Endothelial cell of umbilical vein (primary cell): ENCODE results near the gene UNC13D. TPM values are rescaled to one million over a fixed set of nuclear protein-coding genes. Genes with fewer than 3 reads are reported as not detected.
A peak's percentile ranks its signal among the peaks of the same experiment; 100 is the strongest.

Experiments used
- BruUV-seq: library from RNA; stranded (reverse); fragments of 400-500 nt; replicated peaks from 2 replicates; lab custom pipeline; 2021; lab: Mats Ljungman, UMichigan
- CTCF ChIA-PET: fragments of 300-600, 350-600 bp; sonication (Branson Sonifier 250); formaldehyde crosslinking; loops from one replicate; lab custom pipeline; 2021; ENCODE audit warnings: antibody characterized with exemption, inconsistent platforms; lab: Charles Lee
- POLR2A ChIA-PET: fragments of 300-600, 350-600 bp; sonication (Branson Sonifier 250); formaldehyde crosslinking; loops from one replicate; lab custom pipeline; 2021; ENCODE audit warnings: antibody characterized with exemption, inconsistent platforms; lab: Charles Lee
- DNase-seq: peaks from one replicate; pipeline ENCODE4 v3.0.0-alpha.2; 2011; ENCODE audit warnings: low read depth, low spot score
- FAIRE-seq: peaks from 2 replicates; lab custom pipeline; 2011; peaks lifted over from hg19 to GRCh38; lab: Jason Lieb, UNC
- H2AFZ ChIP-seq: 2 replicates; pipeline ENCODE4 v1.6.0; 2012; ENCODE audit warnings: low read depth, low read length, control low read depth, inconsistent platforms
- H3K27ac ChIP-seq: 2 replicates; pipeline ENCODE4 v1.5.1; 2011; ENCODE audit warnings: low read depth, mild to moderate bottlenecking, control low read depth, low read length, moderate library complexity; ENCODE audit not compliant: insufficient read depth
- H3K27me3 ChIP-seq, 2 experiments: 2 replicates each; pipeline versions ENCODE4 v1.6.0 to v1.6.1; 2011; ENCODE audit warnings: low read length in 2 of 2, mixed read lengths in 1 of 2; ENCODE audit not compliant: control insufficient read depth in 2 of 2, insufficient read depth in 2 of 2
- H3K36me3 ChIP-seq, 2 experiments: 2 replicates in 1 of 2; 3 replicates in 1 of 2; pipeline ENCODE4 v1.5.1; 2011; ENCODE audit warnings: low read length in 2 of 2, mild to moderate bottlenecking in 1 of 2, moderate library complexity in 1 of 2; ENCODE audit not compliant: control insufficient read depth in 2 of 2, insufficient read depth in 2 of 2; ENCODE audit errors: extremely low read depth in 1 of 2
- H3K4me1 ChIP-seq: 3 replicates; pipeline ENCODE4 v1.5.1; 2011; ENCODE audit warnings: mild to moderate bottlenecking, low read length; ENCODE audit not compliant: control insufficient read depth, insufficient read depth; ENCODE audit errors: extremely low read depth
- H3K4me2 ChIP-seq: 2 replicates; pipeline ENCODE4 v1.6.1; 2011; ENCODE audit warnings: low read length, control low read depth, mixed read lengths; ENCODE audit not compliant: insufficient read depth
- H3K4me3 ChIP-seq, 3 experiments: fragments of 200-600 bp in 1 of 3; sonication (generic), shearing (Covaris generic) in 1 of 3; replicated peaks in 1 of 3; 2 replicates each; pipeline ENCODE4 v1.5.1; 2011 to 2016; ENCODE audit warnings: control low read depth in 3 of 3, low read length in 3 of 3, mild to moderate bottlenecking in 2 of 3, inconsistent platforms in 1 of 3, low read depth in 1 of 3, moderate library complexity in 1 of 3; ENCODE audit not compliant: insufficient read depth in 1 of 3
- H3K79me2 ChIP-seq: 2 replicates; pipeline ENCODE4 v1.6.0; 2012; ENCODE audit warnings: low read length, inconsistent platforms; ENCODE audit not compliant: control insufficient read depth, insufficient read depth
- H3K9ac ChIP-seq: replicated peaks from 2 replicates; pipeline ENCODE3; 2011; ENCODE audit warnings: low read length, control low read depth; ENCODE audit not compliant: insufficient read depth; ENCODE audit errors: extremely low read depth
- H3K9me1 ChIP-seq: replicated peaks from 3 replicates; pipeline ENCODE4 v1.6.0; 2011; ENCODE audit warnings: mild to moderate bottlenecking, low read length; ENCODE audit not compliant: control insufficient read depth, insufficient read depth; ENCODE audit errors: extremely low read depth
- H3K9me3 ChIP-seq: replicated peaks from 2 replicates; pipeline ENCODE4 v1.5.1; 2012; ENCODE audit warnings: low read length, inconsistent platforms; ENCODE audit not compliant: control insufficient read depth, insufficient read depth
- H4K20me1 ChIP-seq: replicated peaks from 2 replicates; pipeline ENCODE3; 2011; ENCODE audit warnings: mild to moderate bottlenecking, low read length; ENCODE audit not compliant: control insufficient read depth, insufficient read depth; ENCODE audit errors: extremely low read depth
- EZH2 ChIP-seq: IDR thresholded peaks from 2 replicates; pipeline ENCODE4 v1.6.1; 2012; ENCODE audit warnings: borderline replicate concordance, low read depth, mild to moderate bottlenecking, moderate library complexity, low read length, inconsistent platforms; ENCODE audit not compliant: severe bottlenecking
- GATA2 ChIP-seq: IDR thresholded peaks from 2 replicates; pipeline ENCODE4 v1.7.0; 2011; ENCODE audit warnings: low read depth, mild to moderate bottlenecking, moderate library complexity, mixed read lengths, low read length; ENCODE audit not compliant: insufficient read length, insufficient read depth
- MYC ChIP-seq: IDR thresholded peaks from one replicate; pipeline ENCODE4 v1.6.1; 2011; ENCODE audit warnings: mild to moderate bottlenecking, low read depth, low read length
- dilution Hi-C: fragments of 300-500 bp; cut with MboI; formaldehyde crosslinking; loops from one replicate; pipeline ENCODE4 v1.15.0; 2019; ENCODE audit warnings: low sequenced_read_pairs; ENCODE audit not compliant: extremely low pct_ligation_motif_present
- intact Hi-C: fragments of 100-400 bp; cut with micrococcal nuclease; formaldehyde crosslinking; loops from one replicate; pipeline ENCODE4 v1.10.0; 2022
- polyA plus RNA-seq, 4 experiments: library from polyadenylated mRNA; depleted of rRNA in 3 of 4; stranded (reverse) in 3 of 4; unstranded in 1 of 4; fragments of >200 nt; gene quantifications; 2 replicates each; pipeline versions ENCODE4 v1.2.1 to v1.2.3, GENCODE V29; 2011 to 2012; ENCODE audit warnings: missing spikeins in 1 of 4
- total RNA-seq: library from RNA; stranded (reverse); gene quantifications from 2 replicates; pipeline ENCODE4 v1.2.3, GENCODE V29; 2021
- TF ChIP-seq, protein P1 (sequence below), 2 donors: IDR thresholded peaks; 1 replicate in 1 of 2; 2 replicates in 1 of 2; pipeline ENCODE4 v1.5.1; 2011; ENCODE audit warnings: low read length in 2 of 2, mild to moderate bottlenecking in 2 of 2, moderate library complexity in 2 of 2, control low read depth in 1 of 2, inconsistent platforms in 1 of 2, low read depth in 1 of 2; ENCODE audit not compliant: insufficient read depth in 1 of 2; ENCODE audit errors: extremely low read depth in 1 of 2

UNC13D gene
- total and polyA plus RNA-seq, 2 donors (not counting 3 experiments of a cell fraction or from before 2014, with no cell fraction given), result 6.9 to 14.9 TPM

- intact Hi-C loops (no loop called here), dilution Hi-C loops (no loop called here)
- Histone ChIP-seq H3K9ac (no peak overlapping the region), H3K27me3 (no peaks in the 10 kb centered on the region), H2AFZ (no peak overlapping the region), H3K4me1 (peaks cover 7% of the 10 kb centered on the region), H3K9me1 (no peaks in the 10 kb centered on the region), H3K79me2 (no peaks in the 10 kb centered on the region), H3K9me3 (no peaks in the 10 kb centered on the region), H3K36me3 (no peaks in the 10 kb centered on the region), H4K20me1 (no peaks in the 10 kb centered on the region), H3K27ac (no peak overlapping the region), H3K4me2 (no peak overlapping the region), H3K4me3 (no peak overlapping the region)
- ChIA-PET POLR2A (interaction anchor here (1.1 to 1.9 kb wide), 3 partner anchors 50 to 65 kb away, joined by 3 to 11 read pairs (median 4); partner anchors contain the start of gene GALK1), CTCF (interaction anchor here (0.7 to 6.3 kb wide), 36 partner anchors 9 to 82 kb away, joined by 3 to 73 read pairs (median 6); partner anchors contain the start of genes GALK1, TRIM47, TRIM65 and UNC13D)
- DNase-seq (no peak), FAIRE-seq (no peak)
- no peak for TF ChIP-seq GATA2
- no peak for TF ChIP-seq EZH2
- TF ChIP-seq, protein P1, sequence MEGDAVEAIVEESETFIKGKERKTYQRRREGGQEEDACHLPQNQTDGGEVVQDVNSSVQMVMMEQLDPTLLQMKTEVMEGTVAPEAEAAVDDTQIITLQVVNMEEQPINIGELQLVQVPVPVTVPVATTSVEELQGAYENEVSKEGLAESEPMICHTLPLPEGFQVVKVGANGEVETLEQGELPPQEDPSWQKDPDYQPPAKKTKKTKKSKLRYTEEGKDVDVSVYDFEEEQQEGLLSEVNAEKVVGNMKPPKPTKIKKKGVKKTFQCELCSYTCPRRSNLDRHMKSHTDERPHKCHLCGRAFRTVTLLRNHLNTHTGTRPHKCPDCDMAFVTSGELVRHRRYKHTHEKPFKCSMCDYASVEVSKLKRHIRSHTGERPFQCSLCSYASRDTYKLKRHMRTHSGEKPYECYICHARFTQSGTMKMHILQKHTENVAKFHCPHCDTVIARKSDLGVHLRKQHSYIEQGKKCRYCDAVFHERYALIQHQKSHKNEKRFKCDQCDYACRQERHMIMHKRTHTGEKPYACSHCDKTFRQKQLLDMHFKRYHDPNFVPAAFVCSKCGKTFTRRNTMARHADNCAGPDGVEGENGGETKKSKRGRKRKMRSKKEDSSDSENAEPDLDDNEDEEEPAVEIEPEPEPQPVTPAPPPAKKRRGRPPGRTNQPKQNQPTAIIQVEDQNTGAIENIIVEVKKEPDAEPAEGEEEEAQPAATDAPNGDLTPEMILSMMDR (IDR thresholded peaks at IDR 0.05; ENCODE audit: extremely low read depth in 1 of 2, insufficient read depth in 1 of 2, low read depth in 1 of 2, low read length in 2 of 2), result peak; percentile 56 to 80
- no peak for TF ChIP-seq MYC
- BruUV-seq, result no TSS peak
Measured at GRCh38 chr17:75830164-75831031, 13.8 kb downstream of the UNC13D start.
